ENCODE data around the gene COPS4.
"Not testable (repeated sequence)": the region's sequence is repeated elsewhere in the genome, so short reads cannot be mapped to it uniquely, and the experiment has no call there.

The COPS4 gene

GRCh38 chr4:83024233-83024632 lies 10.8 kb upstream of the COPS4 start:
- DNase-seq: no peak

GRCh38 chr4:83025563-83025962 lies 9.4 kb upstream of the COPS4 start:
- no peak for DNase-seq

GRCh38 chr4:83028976-83029375 lies 6.0 kb upstream of the COPS4 start:
- no peak for DNase-seq

GRCh38 chr4:83029688-83030087 lies 5.3 kb upstream of the COPS4 start:
- DNase-seq: no peak

GRCh38 chr4:83036991-83037665 lies 2.1 kb downstream of the COPS4 start:
- DNase-seq: no peak

GRCh38 chr4:83040269-83040668 lies 5.3 kb downstream of the COPS4 start:
- DNase-seq: no peak

- not testable (repeated sequence) for DNase-seq
Observed at GRCh38 chr4:83043157-83043556, 8.2 kb downstream of the COPS4 start.

- DNase-seq: no peak
Observed at GRCh38 chr4:83043801-83044407, 8.9 kb downstream of the COPS4 start.

GRCh38 chr4:83046693-83047473 lies 11.9 kb downstream of the COPS4 start:
- no peak for DNase-seq

- not testable (repeated sequence) for DNase-seq
Observed at GRCh38 chr4:83048781-83049180, 13.8 kb downstream of the COPS4 start.

GRCh38 chr4:83054928-83055327 lies 19.9 kb downstream of the COPS4 start:
- DNase-seq: peak; percentile 12

- DNase-seq: no peak
Observed at GRCh38 chr4:83062739-83063138, 27.8 kb downstream of the COPS4 start.

GRCh38 chr4:83065266-83065665 lies 30.3 kb downstream of the COPS4 start:
- DNase-seq: no peak

- DNase-seq: no peak
Observed at GRCh38 chr4:83067058-83067639, 32.2 kb downstream of the COPS4 start.

- DNase-seq: no peak
Observed at GRCh38 chr4:83071116-83071515, 36.1 kb downstream of the COPS4 start.

- DNase-seq: peak; percentile 54
Observed at GRCh38 chr4:83074086-83074704, 39.2 kb downstream of the COPS4 start.

- DNase-seq: peak; percentile 47
Observed at GRCh38 chr4:83074783-83075182, 39.8 kb downstream of the COPS4 start.

- DNase-seq: no peak
Observed at GRCh38 chr4:83075311-83076095, 40.5 kb downstream of the COPS4 start.

GRCh38 chr4:83080561-83080960 lies 45.6 kb downstream of the COPS4 start:
- no peak for DNase-seq

- DNase-seq: no peak
Observed at GRCh38 chr4:83082777-83083176, 47.8 kb downstream of the COPS4 start.

- DNase-seq: peak; percentile 48
Observed at GRCh38 chr4:83083925-83084475, 49.0 kb downstream of the COPS4 start.

GRCh38 chr4:83084956-83085355 lies 50.0 kb downstream of the COPS4 start:
- not testable (repeated sequence) for DNase-seq

All from stimulated activated CD4-positive, alpha-beta T cell treated with anti-CD3 and anti-CD28 coated beads, Interleukin-15, amount 100 ng/mL, for 24 hours (primary cell).